NOMO-1 treated with dmso at 0.1 percent for 144 hours (cell line): ENCODE results near the gene CMIP.

Source experiments
- DNase-seq: peaks from one replicate; lab custom pipeline; 2025; ENCODE audit not compliant: unreplicated experiment; lab: John Stamatoyannopoulos, UW

The CMIP gene

GRCh38 chr16:81615411-81615810, 170.8 kb downstream of the CMIP start:
- no peak for DNase-seq

- DNase-seq = no peak
Observed at GRCh38 chr16:81615833-81616232, 171.2 kb downstream of the CMIP start.

- DNase-seq = peak; percentile 9
Observed at GRCh38 chr16:81616321-81617020, 171.9 kb downstream of the CMIP start.

GRCh38 chr16:81617021-81617346, 172.4 kb downstream of the CMIP start:
- DNase-seq = no peak

GRCh38 chr16:81618187-81618586, 173.6 kb downstream of the CMIP start:
- no peak for DNase-seq

GRCh38 chr16:81618661-81619060, 174.1 kb downstream of the CMIP start:
- DNase-seq = no peak

GRCh38 chr16:81620029-81620428, 175.4 kb downstream of the CMIP start:
- no peak for DNase-seq

GRCh38 chr16:81620796-81621195, 176.2 kb downstream of the CMIP start:
- no peak for DNase-seq

GRCh38 chr16:81621496-81621895, 176.9 kb downstream of the CMIP start:
- no peak for DNase-seq

- DNase-seq = no peak
Observed at GRCh38 chr16:81623365-81624102, 178.9 kb downstream of the CMIP start.

GRCh38 chr16:81624403-81624759, 179.8 kb downstream of the CMIP start:
- no peak for DNase-seq

GRCh38 chr16:81624760-81625543, 180.3 kb downstream of the CMIP start:
- no peak for DNase-seq

- DNase-seq = no peak
Observed at GRCh38 chr16:81625544-81626153, 181.0 kb downstream of the CMIP start.

GRCh38 chr16:81626181-81626674, 181.6 kb downstream of the CMIP start:
- no peak for DNase-seq

GRCh38 chr16:81627024-81627423, 182.4 kb downstream of the CMIP start:
- no peak for DNase-seq

GRCh38 chr16:81627729-81628244, 183.2 kb downstream of the CMIP start:
- DNase-seq = no peak

GRCh38 chr16:81629034-81629802, 184.6 kb downstream of the CMIP start:
- DNase-seq = no peak

- DNase-seq = no peak
Observed at GRCh38 chr16:81629896-81630634, 185.5 kb downstream of the CMIP start.

GRCh38 chr16:81630635-81631031, 186.0 kb downstream of the CMIP start:
- DNase-seq = no peak
